ENCODE results near the gene TFF3. TPM values are rescaled to one million over a fixed set of nuclear protein-coding genes. Genes with fewer than 3 reads are reported as not detected.

The TFF3 gene
- total and polyA plus RNA-seq, 2 of the 4 experiments (the other 2 are of a cell fraction): not detected

DNA sequence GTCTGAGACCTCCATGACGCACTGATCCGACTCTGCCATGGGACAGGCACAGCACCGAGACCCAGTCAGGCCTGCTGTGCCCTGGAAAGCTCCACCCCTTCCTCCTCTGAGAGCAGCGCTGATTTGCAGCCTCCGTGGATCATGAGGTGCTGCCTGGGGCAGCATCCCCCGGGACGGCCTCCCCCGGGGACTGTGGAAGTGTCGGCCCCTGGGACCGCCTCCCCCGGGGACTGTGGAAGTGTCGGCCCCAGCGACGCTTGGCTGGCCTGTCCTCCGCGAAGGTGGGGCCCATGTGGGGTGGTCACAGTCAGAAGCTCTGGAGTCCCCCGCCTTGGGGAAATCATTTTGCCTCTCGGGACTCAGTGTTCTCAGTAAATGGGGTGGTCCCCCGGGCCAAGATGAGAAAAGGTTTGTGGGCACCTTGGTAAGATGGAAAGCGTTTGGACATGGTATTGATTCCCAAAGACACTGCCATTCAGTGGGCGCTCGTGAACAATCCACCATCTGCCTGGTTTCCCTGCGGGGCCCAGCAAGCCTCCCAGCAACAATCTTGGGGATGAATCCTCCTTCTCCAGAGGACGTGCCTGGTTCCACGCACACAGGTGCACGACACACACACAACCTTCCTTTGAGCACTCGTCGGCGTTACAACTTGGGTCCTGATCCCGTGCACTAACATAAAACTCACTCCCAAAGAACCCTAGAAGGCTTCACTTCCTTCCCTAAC is 32.6 kb upstream of the TFF3 start:
- Histone ChIP-seq H3K4me3 (ENCODE audit: insufficient read depth, low read depth, low read length) (no peak overlapping the region), H2BK120ac (ENCODE audit: low read depth, low read length) (no peak overlapping the region), H3K14ac (replicated peaks; ENCODE audit: low read depth, low read length) (no peak overlapping the region), H2AFZ (replicated peaks; ENCODE audit: low read length, poor library complexity) (no peak overlapping the region), H2AK9ac (replicated peaks; ENCODE audit: low read depth, low read length, poor library complexity) (no peak overlapping the region), H2AK5ac (ENCODE audit: low read depth, low read length) (no peak overlapping the region), H4K8ac (ENCODE audit: low read depth in 2 of 2, low read length in 2 of 2) (no peak overlapping the region), H3K4me2 (ENCODE audit: low read depth, low read length) (no peak overlapping the region), H3K9me1 (ENCODE audit: insufficient read depth, low read length) (no peaks in the 10 kb centered on the region), H2BK15ac (ENCODE audit: low read depth, low read length) (no peak overlapping the region), H3K79me1 (ENCODE audit: low read depth in 1 of 2, low read length in 2 of 2) (no peaks in the 10 kb centered on the region), H3K27ac (ENCODE audit: insufficient read depth, low read length) (no peak overlapping the region), H3K4me1 (ENCODE audit: control insufficient read depth, insufficient read depth, low read length) (no peaks in the 10 kb centered on the region), H3K56ac (ENCODE audit: extremely low read depth, insufficient read depth, low read length) (no peak overlapping the region), H2BK20ac (ENCODE audit: low read depth, low read length) (no peak overlapping the region), H4K91ac (ENCODE audit: insufficient read depth, low read depth, low read length) (no peak overlapping the region), H3K4ac (ENCODE audit: low read depth, low read length) (no peak overlapping the region), H2BK5ac (ENCODE audit: low read depth, low read length, poor library complexity, severe bottlenecking) (no peak overlapping the region), H3K23ac (ENCODE audit: low read depth, low read length) (no peak overlapping the region), H3K9me3 (ENCODE audit: control insufficient read depth, insufficient read depth, low read length) (no peaks in the 10 kb centered on the region; the same call in 1 of the 2 replicates), H3K36me3 (ENCODE audit: control insufficient read depth, insufficient read depth, low read length) (no peaks in the 10 kb centered on the region), H3K27me3 (ENCODE audit: control insufficient read depth, insufficient read depth, low read length) (peaks cover 17% of the 10 kb centered on the region; the same call in 1 of the 2 replicates), H4K5ac (ENCODE audit: low read depth, low read length) (no peak overlapping the region), H3K18ac (ENCODE audit: low read depth, low read length) (no peak overlapping the region), H3K9ac (ENCODE audit: low read depth, low read length) (no peak overlapping the region), H4K20me1 (ENCODE audit: insufficient read depth, low read length) (no peaks in the 10 kb centered on the region)
- in situ Hi-C loops (cut with MboI; ENCODE audit: low sequenced_read_pairs): no loop called here
- WGBS, 2 experiments (ENCODE audit: extremely low coverage in 2 of 2, insufficient read length in 1 of 2): 52% methylated on average over 11 of the region's 30 CpGs; no CpG with 5 or more reads in 1 of the 2 experiments
- ChIA-PET CTCF (no interaction called here), POLR2A (ENCODE audit: unreplicated experiment) (no interaction called here)
- dilution Hi-C loops (cut with HindIII; ENCODE audit: low sequenced_read_pairs, unreplicated experiment): no loop called here
- intact Hi-C loops (cut with micrococcal nuclease): no loop called here
- ATAC-seq (ENCODE audit: low read depth) (no peak), DNase-seq (no peak)
- no TSS peak for BruUV-seq (replicated peaks)
- no peak for TF ChIP-seq CHD1 (IDR thresholded peaks at IDR 0.05; ENCODE audit: low read depth, low read length)
- TF ChIP-seq MAFK (IDR thresholded peaks at IDR 0.05; ENCODE audit: low read depth, low read length): no peak
- no peak for TF ChIP-seq MAZ (IDR thresholded peaks at IDR 0.05; ENCODE audit: borderline replicate concordance, low read depth, low read length)
- no peak for TF ChIP-seq RCOR1 (IDR thresholded peaks at IDR 0.05; ENCODE audit: insufficient replicate concordance, low read length)
